Measurements from ENCODE around the gene ELP4. TPM values are rescaled to one million over a fixed set of nuclear protein-coding genes. Genes with fewer than 3 reads are reported as not detected.

Gene ELP4
- total RNA-seq, 1 donor from 2014 or later: 23.4 TPM

- TF ChIP-seq, protein P1, sequence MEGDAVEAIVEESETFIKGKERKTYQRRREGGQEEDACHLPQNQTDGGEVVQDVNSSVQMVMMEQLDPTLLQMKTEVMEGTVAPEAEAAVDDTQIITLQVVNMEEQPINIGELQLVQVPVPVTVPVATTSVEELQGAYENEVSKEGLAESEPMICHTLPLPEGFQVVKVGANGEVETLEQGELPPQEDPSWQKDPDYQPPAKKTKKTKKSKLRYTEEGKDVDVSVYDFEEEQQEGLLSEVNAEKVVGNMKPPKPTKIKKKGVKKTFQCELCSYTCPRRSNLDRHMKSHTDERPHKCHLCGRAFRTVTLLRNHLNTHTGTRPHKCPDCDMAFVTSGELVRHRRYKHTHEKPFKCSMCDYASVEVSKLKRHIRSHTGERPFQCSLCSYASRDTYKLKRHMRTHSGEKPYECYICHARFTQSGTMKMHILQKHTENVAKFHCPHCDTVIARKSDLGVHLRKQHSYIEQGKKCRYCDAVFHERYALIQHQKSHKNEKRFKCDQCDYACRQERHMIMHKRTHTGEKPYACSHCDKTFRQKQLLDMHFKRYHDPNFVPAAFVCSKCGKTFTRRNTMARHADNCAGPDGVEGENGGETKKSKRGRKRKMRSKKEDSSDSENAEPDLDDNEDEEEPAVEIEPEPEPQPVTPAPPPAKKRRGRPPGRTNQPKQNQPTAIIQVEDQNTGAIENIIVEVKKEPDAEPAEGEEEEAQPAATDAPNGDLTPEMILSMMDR (IDR thresholded peaks at IDR 0.05; ENCODE audit: unreplicated experiment): no peak
- peaks cover 1% of the 10 kb centered on the region for H3K36me3 Mint-ChIP-seq (ENCODE audit: insufficient read depth)
- no peaks in the 10 kb centered on the region for H3K9me3 Mint-ChIP-seq (ENCODE audit: low read depth)
- H3K4me3 Mint-ChIP-seq (ENCODE audit: low read depth): no peak overlapping the region
- DNase-seq (ENCODE audit: low spot score, unreplicated experiment): no peak
- H3K4me1 Mint-ChIP-seq (ENCODE audit: low read depth): peaks cover 14% of the 10 kb centered on the region
- H3K27me3 Mint-ChIP-seq: no peaks in the 10 kb centered on the region
- no peak overlapping the region for H3K27ac Mint-ChIP-seq
These were observed 30.5 kb upstream of the ELP4 start for GRCh38 chr11:31479066-31479465.

DNA sequence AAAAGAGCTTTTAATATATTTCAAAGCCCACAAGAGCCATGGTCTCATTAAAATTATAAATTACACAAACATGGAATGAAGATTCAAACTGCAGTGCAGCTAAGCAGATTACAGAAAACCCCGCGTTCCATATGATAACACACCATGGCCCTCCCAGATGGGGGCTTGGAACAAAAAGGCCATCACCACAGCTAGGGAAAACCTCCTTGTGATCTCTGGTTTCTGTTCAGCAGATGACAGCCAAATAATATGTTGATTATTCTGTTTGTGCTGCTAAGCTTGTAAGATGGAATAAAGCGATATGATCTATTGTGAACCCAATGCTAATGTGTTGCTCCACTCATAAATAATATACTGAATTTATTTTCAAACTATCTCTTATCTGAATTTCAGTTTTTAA, 28.6 kb upstream of the ELP4 start:
- Mint-ChIP-seq H3K27ac (no peak overlapping the region), H3K36me3 (ENCODE audit: insufficient read depth) (no peaks in the 10 kb centered on the region), H3K9me3 (ENCODE audit: low read depth) (no peaks in the 10 kb centered on the region), H3K4me1 (ENCODE audit: low read depth) (peaks cover 18% of the 10 kb centered on the region), H3K27me3 (no peaks in the 10 kb centered on the region), H3K4me3 (ENCODE audit: low read depth) (no peak overlapping the region)
- DNase-seq (ENCODE audit: low spot score, unreplicated experiment): no peak
- TF ChIP-seq, protein P1 (IDR thresholded peaks at IDR 0.05; ENCODE audit: unreplicated experiment): no peak

DNA sequence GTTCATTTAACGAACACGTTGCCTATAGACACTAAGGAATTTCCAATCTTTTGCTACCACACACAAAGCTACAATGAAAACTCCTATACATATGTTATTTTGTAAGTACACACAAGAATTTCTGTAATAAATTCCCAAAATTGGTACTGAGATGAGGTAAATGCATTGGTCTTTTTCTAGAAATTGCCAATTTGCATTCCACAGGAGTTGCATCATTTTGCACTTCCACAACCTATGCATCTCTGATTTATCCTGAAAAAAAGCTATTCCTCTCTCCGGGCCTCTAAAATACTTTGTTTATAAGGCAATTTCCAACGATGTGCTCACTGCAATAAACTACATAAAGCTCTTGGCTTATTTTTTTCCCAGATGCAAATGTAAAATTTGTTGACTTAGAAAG, 25.1 kb upstream of the ELP4 start:
- no peak overlapping the region for H3K27ac Mint-ChIP-seq
- no peaks in the 10 kb centered on the region for H3K27me3 Mint-ChIP-seq
- TF ChIP-seq, protein P1 (IDR thresholded peaks at IDR 0.05; ENCODE audit: unreplicated experiment): no peak
- H3K4me1 Mint-ChIP-seq (ENCODE audit: low read depth): peaks cover 9% of the 10 kb centered on the region
- DNase-seq (ENCODE audit: low spot score, unreplicated experiment): no peak
- H3K36me3 Mint-ChIP-seq (ENCODE audit: insufficient read depth): peaks cover 5% of the 10 kb centered on the region
- no peaks in the 10 kb centered on the region for H3K9me3 Mint-ChIP-seq (ENCODE audit: low read depth)
- H3K4me3 Mint-ChIP-seq (ENCODE audit: low read depth): no peak overlapping the region

- no peaks in the 10 kb centered on the region for H3K27me3 Mint-ChIP-seq
- H3K9me3 Mint-ChIP-seq (ENCODE audit: low read depth): no peaks in the 10 kb centered on the region
- H3K27ac Mint-ChIP-seq: no peak overlapping the region
- no peak overlapping the region for H3K4me3 Mint-ChIP-seq (ENCODE audit: low read depth)
- peaks cover 7% of the 10 kb centered on the region for H3K4me1 Mint-ChIP-seq (ENCODE audit: low read depth)
- no peak for DNase-seq (ENCODE audit: low spot score, unreplicated experiment)
- TF ChIP-seq, protein P1 (IDR thresholded peaks at IDR 0.05; ENCODE audit: unreplicated experiment): peak; percentile 37
- H3K36me3 Mint-ChIP-seq (ENCODE audit: insufficient read depth): peaks cover 10% of the 10 kb centered on the region
These were observed 21.7 kb upstream of the ELP4 start for GRCh38 chr11:31487848-31488247.

- TF ChIP-seq, protein P1 (IDR thresholded peaks at IDR 0.05; ENCODE audit: unreplicated experiment): no peak
- no peak overlapping the region for H3K4me3 Mint-ChIP-seq (ENCODE audit: low read depth)
- peaks cover 11% of the 10 kb centered on the region for H3K9me3 Mint-ChIP-seq (ENCODE audit: low read depth)
- H3K4me1 Mint-ChIP-seq (ENCODE audit: low read depth): peaks cover 2% of the 10 kb centered on the region
- H3K27me3 Mint-ChIP-seq: no peaks in the 10 kb centered on the region
- H3K27ac Mint-ChIP-seq: no peak overlapping the region
- H3K36me3 Mint-ChIP-seq (ENCODE audit: insufficient read depth): peaks cover 41% of the 10 kb centered on the region
- no peak for DNase-seq (ENCODE audit: low spot score, unreplicated experiment)
These were observed 17.1 kb upstream of the ELP4 start for GRCh38 chr11:31492320-31492913.

Measured in progenitor cell of endocrine pancreas (in vitro differentiated cells).